ENCODE results near the gene LKAAEAR1. TPM values are rescaled to one million over a fixed set of nuclear protein-coding genes. Genes with fewer than 3 reads are reported as not detected.
A peak's percentile ranks its signal among the peaks of the same experiment; 100 is the strongest.
"Not testable (repeated sequence)": the region's sequence is repeated elsewhere in the genome, so short reads cannot be mapped to it uniquely, and the experiment has no call there.

Gene LKAAEAR1, protein sequence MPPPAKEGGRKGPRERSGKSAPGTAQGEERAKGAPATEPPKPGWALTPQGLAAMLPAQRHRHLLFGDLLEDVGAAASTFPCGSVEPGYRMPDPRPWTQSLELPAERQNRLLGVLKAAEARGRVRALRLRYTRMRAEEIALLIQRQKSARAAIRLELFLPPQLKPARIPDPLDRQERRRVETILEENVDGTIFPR
- total RNA-seq (under 1 TPM in 3 of 5 donors, not detected in 2; 0.30 to 0.86 (median 0.35) TPM), total RNA-seq (0 to 0.78 (median 0.09) reads per million in 29 experiments)
- total RNA-seq (2013): 0.22 TPM

DNA sequence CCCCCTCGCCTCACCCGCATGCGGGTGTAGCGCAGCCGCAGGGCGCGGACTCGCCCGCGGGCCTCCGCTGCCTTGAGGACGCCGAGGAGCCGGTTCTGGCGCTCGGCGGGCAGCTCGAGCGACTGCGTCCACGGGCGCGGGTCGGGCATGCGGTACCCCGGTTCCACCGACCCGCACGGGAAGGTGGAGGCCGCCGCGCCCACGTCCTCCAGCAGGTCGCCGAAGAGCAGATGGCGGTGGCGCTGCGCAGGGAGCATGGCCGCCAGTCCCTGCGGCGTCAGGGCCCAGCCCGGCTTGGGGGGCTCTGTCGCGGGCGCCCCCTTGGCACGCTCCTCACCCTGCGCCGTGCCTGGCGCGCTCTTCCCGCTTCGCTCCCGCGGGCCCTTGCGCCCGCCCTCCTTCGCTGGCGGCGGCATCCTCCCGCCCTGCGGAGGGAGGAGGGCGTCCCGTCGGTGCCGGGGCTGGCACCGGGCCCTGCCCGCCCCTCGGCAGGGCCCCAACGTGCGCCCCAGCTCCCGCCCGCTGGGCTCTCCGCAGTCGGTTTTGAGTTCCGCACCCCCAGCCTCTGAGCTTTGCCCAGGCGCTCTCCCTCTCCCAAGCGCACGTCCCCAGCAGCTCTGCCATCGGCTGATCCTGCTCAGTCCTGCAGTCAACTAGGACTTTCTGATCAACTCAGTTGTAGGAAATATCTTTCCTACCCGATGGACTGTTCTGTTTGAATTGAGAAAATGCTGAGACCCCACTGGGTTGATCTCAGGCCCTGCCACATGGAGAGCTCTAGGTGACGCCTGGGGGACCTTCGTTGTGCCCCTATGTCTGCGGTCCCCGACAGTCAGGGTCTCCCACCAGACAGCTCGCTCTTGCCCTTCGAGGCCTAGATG lies at the start of gene LKAAEAR1:
Gene LKAAEAR1, minus strand, starts transcription at position 595 of the 881 bp plus-strand sequence. Its CDS starts 179 bp downstream, at position 416.
- Histone ChIP-seq H3K9me3 (no peaks in the 10 kb centered on the region), H3K4me3 (ENCODE audit: control insufficient read depth in 1 of 2, extremely low read depth in 1 of 2, low read length in 1 of 2) (peak within 1 kb of the TSS; percentile 35 to 71), H3K27ac (ENCODE audit: low read length) (no peak within 1 kb of the TSS), H3K4me1 (ENCODE audit: control insufficient read depth in 1 of 2, extremely low read depth in 1 of 2, insufficient read depth in 2 of 2, low read length in 2 of 2) (peaks cover 20 to 46% of the 10 kb centered on the region in 2 experiments), H3K27me3 (replicated peaks in 1 of 2; ENCODE audit: control insufficient read depth in 2 of 2, extremely low read depth in 1 of 2, insufficient read depth in 2 of 2, low read length in 1 of 2) (peaks cover 0 to 30% of the 10 kb centered on the region in 2 experiments), H3K36me3 (ENCODE audit: control insufficient read depth in 2 of 2, extremely low read depth in 1 of 2, insufficient read depth in 1 of 2, low read length in 1 of 2) (no peaks in the 10 kb centered on the region)
- ATAC-seq (replicated peaks in 1 of 4): peak in 3 of 4 experiments; percentile 3 to 7 (median 4)
- peaks cover 29 to 39% (median 32%) of the 10 kb centered on the region in 3 donors for H3K4me1 Mint-ChIP-seq
- peaks cover 0 to 8% of the 10 kb centered on the region in 2 donors for H3K27me3 Mint-ChIP-seq
- ChIA-PET POLR2A (no interaction called here), CTCF (interaction anchor here in 1 of 2 donors (1.6 kb wide), 2 partner anchors 45 to 348 kb away, joined by 3 read pairs; partner anchors contain the start of gene LIME1)
- peak within 1 kb of the TSS in 1 of 2 donors; percentile 75 for H3K27ac Mint-ChIP-seq
- H3K4me3 Mint-ChIP-seq: peak within 1 kb of the TSS; percentile 78 to 88 (median 84)
- WGBS (ENCODE audit: insufficient coverage): 2% methylated on average over 79 of the region's 86 CpGs
- peak in 1 of 35 experiments; percentile 29 for DNase-seq
- no peaks in the 10 kb centered on the region for H3K36me3 Mint-ChIP-seq
- H3K9me3 Mint-ChIP-seq: peaks cover 0 to 2% (median 0%) of the 10 kb centered on the region in 3 donors

DNA sequence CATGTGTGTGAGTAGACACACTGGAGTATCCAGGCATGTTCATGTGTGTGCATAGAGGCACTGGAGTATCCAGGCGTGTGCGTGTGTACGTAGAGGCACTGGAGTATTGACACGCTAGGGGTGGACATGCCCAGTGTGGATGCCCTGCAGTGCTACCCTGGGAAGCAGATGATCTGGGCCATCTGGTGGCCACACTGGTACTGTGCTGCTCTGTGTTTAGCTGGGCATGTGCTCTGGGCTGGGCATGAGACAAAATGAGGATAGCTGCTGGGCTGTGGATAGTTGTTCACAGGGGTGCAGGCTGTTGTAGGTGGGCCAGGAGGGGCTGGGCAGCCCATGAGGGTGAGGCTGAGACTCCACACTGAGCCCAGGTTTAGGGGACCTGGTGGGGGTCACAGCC lies 47.2 kb upstream of the LKAAEAR1 start:
- no peaks in the 10 kb centered on the region for H3K9me3 ChIP-seq
- peaks cover 0 to 20% of the 10 kb centered on the region in 2 experiments for H3K27me3 ChIP-seq (replicated peaks in 1 of 2; ENCODE audit: control insufficient read depth in 2 of 2, extremely low read depth in 1 of 2, insufficient read depth in 2 of 2, low read length in 1 of 2)
- H3K27ac ChIP-seq (ENCODE audit: low read length): no peak overlapping the region
- no peaks in the 10 kb centered on the region for H3K36me3 Mint-ChIP-seq
- no peak overlapping the region for H3K27ac Mint-ChIP-seq
- ChIA-PET CTCF (no interaction called here), POLR2A (no interaction called here)
- peaks cover 11 to 22% of the 10 kb centered on the region in 2 donors for H3K27me3 Mint-ChIP-seq
- H3K4me1 ChIP-seq (ENCODE audit: control insufficient read depth in 1 of 2, extremely low read depth in 1 of 2, insufficient read depth in 2 of 2, low read length in 2 of 2): no peaks in the 10 kb centered on the region
- ATAC-seq (replicated peaks in 1 of 4) (no peak), DNase-seq (no peak)
- no peak overlapping the region for H3K4me3 ChIP-seq (ENCODE audit: control insufficient read depth in 1 of 2, extremely low read depth in 1 of 2, low read length in 1 of 2)
- no peaks in the 10 kb centered on the region for H3K36me3 ChIP-seq (ENCODE audit: control insufficient read depth in 2 of 2, extremely low read depth in 1 of 2, insufficient read depth in 1 of 2, low read length in 1 of 2)
- whole genome bisulfite sequencing (ENCODE audit: insufficient coverage): 98% methylated on average over 4 of the region's 4 CpGs
- H3K9me3 Mint-ChIP-seq: no peaks in the 10 kb centered on the region
- no peaks in the 10 kb centered on the region for H3K4me1 Mint-ChIP-seq
- H3K4me3 Mint-ChIP-seq: no peak overlapping the region

DNA sequence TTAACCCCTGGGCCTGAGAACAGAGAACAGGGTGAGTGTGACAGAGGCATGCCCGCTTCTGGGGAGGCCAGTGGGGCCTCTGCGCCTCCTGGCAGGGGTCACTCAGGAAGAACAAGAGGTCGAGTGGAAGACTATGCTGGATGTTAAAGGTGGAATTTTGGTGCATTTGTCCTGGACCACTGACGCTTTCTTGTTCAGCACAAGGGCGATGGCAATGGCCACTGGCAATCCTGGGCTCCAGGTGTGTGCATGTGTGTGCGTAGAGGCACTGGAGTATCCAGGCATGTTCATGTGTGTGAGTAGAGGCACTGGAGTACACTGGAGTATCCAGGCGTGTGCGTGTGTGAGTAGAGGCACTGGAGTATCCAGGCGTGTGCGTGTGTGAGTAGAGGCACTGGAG lies 46.7 kb upstream of the LKAAEAR1 start:
- Histone ChIP-seq H3K4me1 (ENCODE audit: control insufficient read depth in 1 of 2, extremely low read depth in 1 of 2, insufficient read depth in 2 of 2, low read length in 2 of 2) (no peaks in the 10 kb centered on the region), H3K4me3 (ENCODE audit: control insufficient read depth in 1 of 2, extremely low read depth in 1 of 2, low read length in 1 of 2) (no peak overlapping the region), H3K36me3 (ENCODE audit: control insufficient read depth in 2 of 2, extremely low read depth in 1 of 2, insufficient read depth in 1 of 2, low read length in 1 of 2) (no peaks in the 10 kb centered on the region), H3K9me3 (no peaks in the 10 kb centered on the region), H3K27ac (ENCODE audit: low read length) (no peak overlapping the region), H3K27me3 (replicated peaks in 1 of 2; ENCODE audit: control insufficient read depth in 2 of 2, extremely low read depth in 1 of 2, insufficient read depth in 2 of 2, low read length in 1 of 2) (peaks cover 0 to 20% of the 10 kb centered on the region in 2 experiments)
- H3K4me1 Mint-ChIP-seq: no peaks in the 10 kb centered on the region
- ChIA-PET POLR2A (no interaction called here), CTCF (no interaction called here)
- no peak overlapping the region for H3K27ac Mint-ChIP-seq
- H3K27me3 Mint-ChIP-seq: peaks cover 9 to 22% of the 10 kb centered on the region in 2 donors
- ATAC-seq (replicated peaks in 1 of 4) (no peak), DNase-seq (no peak)
- no peak overlapping the region for H3K4me3 Mint-ChIP-seq
- H3K9me3 Mint-ChIP-seq: no peaks in the 10 kb centered on the region
- no peaks in the 10 kb centered on the region for H3K36me3 Mint-ChIP-seq
- WGBS (ENCODE audit: insufficient coverage): 79% methylated on average over 10 of the region's 10 CpGs

DNA sequence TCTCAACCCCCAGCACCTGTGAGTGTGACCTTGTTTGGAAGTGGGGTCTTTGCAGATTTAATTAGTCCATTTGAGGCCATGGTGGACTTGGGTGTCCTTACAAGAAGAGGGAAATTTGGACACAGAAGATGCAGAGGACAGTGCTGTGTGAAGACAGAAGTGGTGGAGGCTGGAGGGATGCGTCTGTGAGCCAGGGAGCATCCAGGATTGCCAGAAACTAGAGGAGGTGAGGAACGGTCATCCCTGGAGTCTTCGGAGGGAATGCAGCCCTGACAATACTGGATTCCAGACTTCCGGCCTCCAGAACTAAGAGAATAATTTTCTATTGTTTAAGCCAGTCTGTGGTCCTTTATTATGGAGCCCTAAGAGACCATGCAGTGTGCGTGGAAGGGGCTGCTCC lies 46.1 kb upstream of the LKAAEAR1 start:
- POLR2A ChIA-PET: interaction anchor here in 1 of 2 donors (0.7 kb wide), 1 partner anchor 224 kb away, joined by 4 read pairs; no protein-coding TSS in a partner anchor
- Mint-ChIP-seq H3K27me3 (peaks cover 7 to 22% of the 10 kb centered on the region in 2 donors), H3K9me3 (no peaks in the 10 kb centered on the region), H3K36me3 (no peaks in the 10 kb centered on the region), H3K4me3 (no peak overlapping the region), H3K4me1 (no peaks in the 10 kb centered on the region), H3K27ac (no peak overlapping the region)
- H3K4me3 ChIP-seq (ENCODE audit: control insufficient read depth in 1 of 2, extremely low read depth in 1 of 2, low read length in 1 of 2): no peak overlapping the region
- 71% methylated on average over 5 of the region's 5 CpGs for WGBS (ENCODE audit: insufficient coverage)
- CTCF ChIA-PET: no interaction called here
- no peak for ATAC-seq (replicated peaks in 1 of 4)
- no peak overlapping the region for H3K27ac ChIP-seq (ENCODE audit: low read length)
- no peak for DNase-seq
- no peaks in the 10 kb centered on the region for H3K36me3 ChIP-seq (ENCODE audit: control insufficient read depth in 2 of 2, extremely low read depth in 1 of 2, insufficient read depth in 1 of 2, low read length in 1 of 2)
- H3K4me1 ChIP-seq (ENCODE audit: control insufficient read depth in 1 of 2, extremely low read depth in 1 of 2, insufficient read depth in 2 of 2, low read length in 2 of 2): no peaks in the 10 kb centered on the region
- H3K9me3 ChIP-seq: no peaks in the 10 kb centered on the region
- peaks cover 0 to 20% of the 10 kb centered on the region in 2 experiments for H3K27me3 ChIP-seq (replicated peaks in 1 of 2; ENCODE audit: control insufficient read depth in 2 of 2, extremely low read depth in 1 of 2, insufficient read depth in 2 of 2, low read length in 1 of 2)

DNA sequence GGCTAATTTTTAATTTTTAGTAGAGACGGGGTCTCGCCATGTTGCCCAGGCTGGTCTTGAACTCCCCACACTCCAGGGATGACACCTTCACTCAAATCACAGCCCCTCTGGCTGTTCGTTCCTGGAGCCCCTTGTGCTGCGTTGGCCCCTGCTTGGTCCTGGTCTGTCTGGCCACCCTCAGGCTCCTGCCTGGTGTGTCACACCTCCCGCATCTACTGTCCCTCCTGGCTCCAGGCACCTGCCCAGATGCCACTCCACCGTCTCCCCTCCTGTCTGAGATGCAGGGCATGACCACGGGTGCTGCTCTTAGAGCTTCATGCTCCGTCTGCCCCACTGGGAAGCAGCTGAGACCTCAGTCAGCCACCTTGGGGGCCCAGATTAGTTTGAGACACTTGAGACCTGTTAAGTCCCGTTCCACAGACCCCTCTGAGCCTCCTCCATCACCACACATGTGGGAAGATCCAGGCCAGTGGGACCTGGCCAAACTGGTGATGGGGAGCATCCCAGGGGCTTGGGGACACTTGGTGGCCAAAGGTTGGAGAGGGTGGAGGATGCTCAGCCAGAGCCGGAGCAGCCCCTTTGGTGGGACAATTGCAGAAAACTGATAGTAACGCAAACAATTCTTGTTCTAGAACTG lies 45.1 kb upstream of the LKAAEAR1 start:
- ATAC-seq (replicated peaks in 1 of 4) (no peak), DNase-seq (no peak)
- ChIA-PET CTCF (no interaction called here), POLR2A (interaction anchor here in 1 of 2 donors (0.7 kb wide), 1 partner anchor 223 kb away, joined by 4 read pairs; no protein-coding TSS in a partner anchor)
- peaks cover 7 to 26% of the 10 kb centered on the region in 2 donors for H3K27me3 Mint-ChIP-seq
- no peaks in the 10 kb centered on the region for H3K4me1 ChIP-seq (ENCODE audit: control insufficient read depth in 1 of 2, extremely low read depth in 1 of 2, insufficient read depth in 2 of 2, low read length in 2 of 2)
- no peak overlapping the region for H3K4me3 ChIP-seq (ENCODE audit: control insufficient read depth in 1 of 2, extremely low read depth in 1 of 2, low read length in 1 of 2)
- no peaks in the 10 kb centered on the region for H3K9me3 ChIP-seq
- WGBS (ENCODE audit: insufficient coverage): 83% methylated on average over 9 of the region's 11 CpGs
- no peaks in the 10 kb centered on the region for H3K4me1 Mint-ChIP-seq
- peaks cover 0 to 20% of the 10 kb centered on the region in 2 experiments for H3K27me3 ChIP-seq (replicated peaks in 1 of 2; ENCODE audit: control insufficient read depth in 2 of 2, extremely low read depth in 1 of 2, insufficient read depth in 2 of 2, low read length in 1 of 2)
- no peaks in the 10 kb centered on the region for H3K36me3 ChIP-seq (ENCODE audit: control insufficient read depth in 2 of 2, extremely low read depth in 1 of 2, insufficient read depth in 1 of 2, low read length in 1 of 2)
- no peaks in the 10 kb centered on the region for H3K9me3 Mint-ChIP-seq
- no peak overlapping the region for H3K27ac ChIP-seq (ENCODE audit: low read length)
- no peak overlapping the region for H3K27ac Mint-ChIP-seq
- no peaks in the 10 kb centered on the region for H3K36me3 Mint-ChIP-seq
- no peak overlapping the region for H3K4me3 Mint-ChIP-seq

DNA sequence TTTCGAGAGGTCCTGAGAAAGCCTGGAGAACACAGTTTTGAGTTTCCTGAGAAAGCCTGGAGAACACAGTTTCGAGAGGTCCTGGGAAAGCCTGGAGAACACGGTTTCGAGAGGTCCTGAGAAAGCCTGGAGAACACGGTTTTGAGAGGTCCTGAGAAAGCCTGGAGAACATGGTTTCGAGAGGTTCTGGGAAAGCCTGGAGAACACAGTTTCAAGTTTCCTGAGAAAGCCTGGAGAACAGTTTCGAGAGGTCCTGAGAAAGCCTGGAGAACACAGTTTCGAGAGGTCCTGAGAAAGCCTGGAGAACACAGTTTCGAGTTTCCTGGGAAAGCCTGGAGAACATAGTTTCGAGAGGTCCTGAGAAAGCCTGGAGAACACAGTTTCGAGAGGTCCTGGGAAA lies 39.3 kb upstream of the LKAAEAR1 start:
- H3K9me3 ChIP-seq; DNase-seq; H3K4me3 Mint-ChIP-seq; H3K36me3 ChIP-seq (ENCODE audit: control insufficient read depth in 2 of 2, extremely low read depth in 1 of 2, insufficient read depth in 1 of 2, low read length in 1 of 2); H3K27ac Mint-ChIP-seq; H3K4me3 ChIP-seq (ENCODE audit: control insufficient read depth in 1 of 2, extremely low read depth in 1 of 2, low read length in 1 of 2); H3K9me3 Mint-ChIP-seq; ATAC-seq (replicated peaks in 1 of 4); H3K27ac ChIP-seq (ENCODE audit: low read length); POLR2A ChIA-PET; H3K36me3 Mint-ChIP-seq; CTCF ChIA-PET: not testable (repeated sequence)
- Histone ChIP-seq H3K27me3 (replicated peaks in 1 of 2; ENCODE audit: control insufficient read depth in 2 of 2, extremely low read depth in 1 of 2, insufficient read depth in 2 of 2, low read length in 1 of 2) (peaks cover 0 to 25% of the 10 kb centered on the region in 2 experiments), H3K4me1 (ENCODE audit: control insufficient read depth in 1 of 2, extremely low read depth in 1 of 2, insufficient read depth in 2 of 2, low read length in 2 of 2) (peaks cover 5 to 13% of the 10 kb centered on the region in 2 experiments)
- peaks cover 3 to 16% of the 10 kb centered on the region in 2 donors for H3K27me3 Mint-ChIP-seq
- WGBS (ENCODE audit: insufficient coverage): 75% methylated on average over 10 of the region's 11 CpGs
- peaks cover 8 to 10% (median 9%) of the 10 kb centered on the region in 3 donors for H3K4me1 Mint-ChIP-seq
